Heart right ventricle (tissue), 16 donors: Measurements from ENCODE around the gene CDH23. TPM values are rescaled to one million over a fixed set of nuclear protein-coding genes. Genes with fewer than 3 reads are reported as not detected.

Source experiments
- ATAC-seq, 8 donors: fragments of 200-7000 bp; cut with Tn5 transposase; one replicate each; pipeline ENCODE4 v1.9.1; 2020; ENCODE audit warnings: mild to moderate bottlenecking in 8 of 8, moderate library complexity in 8 of 8, moderate number of reproducible peaks in 1 of 8
- DNase-seq, 2 donors: peaks; one replicate each; pipeline ENCODE4 v3.0.0-alpha.2; 2020
- H3K27ac ChIP-seq, 10 donors: fragments of 200-600 bp; sonication (generic) in 2 of 10; one replicate each; pipeline versions ENCODE4 v1.5.0 to v1.8.0; 2020 to 2022; ENCODE audit warnings: mild to moderate bottlenecking in 3 of 10
- H3K27me3 ChIP-seq, 7 donors: fragments of 200-600 bp; one replicate each; pipeline ENCODE4 v1.8.0; 2021 to 2022; ENCODE audit warnings: mild to moderate bottlenecking in 2 of 7
- H3K36me3 ChIP-seq, 9 donors: fragments of 200-600 bp; sonication (generic) in 1 of 9; one replicate each; pipeline versions ENCODE4 v1.5.0 to v1.8.0; 2020 to 2022; ENCODE audit warnings: mild to moderate bottlenecking in 2 of 9
- H3K4me1 ChIP-seq, 9 donors: fragments of 200-600 bp; sonication (generic) in 1 of 9; one replicate each; pipeline versions ENCODE4 v1.5.0 to v1.8.0; 2020 to 2022; ENCODE audit warnings: mild to moderate bottlenecking in 4 of 9
- H3K4me3 ChIP-seq, 10 donors: fragments of 200-600 bp; sonication (generic) in 2 of 10; one replicate each; pipeline versions ENCODE4 v1.5.0 to v1.8.0; 2020 to 2022; ENCODE audit warnings: mild to moderate bottlenecking in 7 of 10, moderate library complexity in 2 of 10
- H3K9me3 ChIP-seq, 11 donors: fragments of 200-600 bp in 10 of 11; sonication (generic) in 2 of 11; one replicate each; pipeline versions ENCODE4 v1.5.0 to v1.8.0; 2013 to 2022; ENCODE audit warnings: mild to moderate bottlenecking in 2 of 11, control low read depth in 1 of 11, moderate library complexity in 1 of 11
- WGBS, 2 donors: extraction: QIAGEN DNeasy Blood & Tissue Kit; methylation state at CpG; one replicate each; pipeline ENCODE4 v1.1.7; 2013; ENCODE audit warnings: inconsistent platforms in 1 of 2; 5-methylcytosine and 5-hydroxymethylcytosine counted together
- intact Hi-C, 10 donors: fragments of 100-400 bp; cut with DNase I; formaldehyde crosslinking; loops; one replicate each; pipeline versions ENCODE4 v1.11.1 to v1.14.2; 2022
- polyA plus RNA-seq, 2 donors: library from polyadenylated mRNA; stranded (reverse); fragments of 200-250 nt; gene quantifications; one replicate each; pipeline ENCODE4 v1.2.3, GENCODE V29; 2013
- total RNA-seq, 10 donors: library from RNA; stranded (reverse); fragmentation: NEBNext Ultra II Directional in 3 of 10; extraction: Animal tissue kit (Norgen Biotek cat#: 25700) in 3 of 10; gene quantifications; one replicate each; pipeline versions ENCODE4 v1.2.1 to v1.2.4, GENCODE V29; 2021 to 2023
- TF ChIP-seq, protein P1 (sequence below), 9 donors: fragments of 200-600 bp; sonication (generic) in 2 of 9; IDR thresholded peaks; one replicate each; pipeline versions ENCODE4 v1.5.0 to v1.8.0; 2021 to 2022; ENCODE audit warnings: antibody characterized with exemption in 9 of 9, mild to moderate bottlenecking in 5 of 9, moderate library complexity in 1 of 9
- donor health status: Arrhythmogenic right ventricular cardiomyopathy.
- donor health status: ischemic (EF 13 %, LVEDD 7.1; RV severe dilation, severe dysfunction).
- donor health status: healthy with polysubstance abuse.
- donor health status: DM: no; HTN: yes; CAD: no.
- donor health status: DM: no; HTN: no; CAD: no.
- donor health status: ischemic (EF 25% LVEDD 6.9; RV normal size, moderate dysfunction).
- donor health status: ischemic (EF 25% LVEDD 5.7; RV mildly dilated, moderate dysfunction).
- donor health status: healthy.
- donor health status: DM: yes; HTN: yes; CAD: no.
- donor health status: Ischemic cardiomyopathy.
- donor health status: ischemic (EF 35%, LVEDD 5.7; RV mildly dilated, moderate dysfunction).
- donor health status: nonischemic (EF 11% LVEDD 7.7; RV severe dilation, severe dysfunction).
- donor health status: DM: yes; HTN: yes; CAD: no.
- donor health status: PGD.
- donor health status: ischemic (EF 29% LVEDD 5.4; RV normal size, mild dysfunction).
- donor health status: nonischemic (EF 23%, LVEDD 6.1; RV moderate dilation, normal function).

CDH23 gene
- total and polyA plus RNA-seq, 12 donors = 1.1 to 7.7 (median 4.6) TPM

GRCh38 chr10:71578069-71578468, 181.3 kb downstream of the CDH23 start:
- Histone ChIP-seq H3K27ac (no peak overlapping the region), H3K9me3 (no peaks in the 10 kb centered on the region), H3K36me3 (peaks cover 0 to 3% (median 0%) of the 10 kb centered on the region in 9 donors), H3K4me3 (no peak overlapping the region), H3K4me1 (peaks cover 0 to 10% (median 0%) of the 10 kb centered on the region in 9 donors), H3K27me3 (peaks cover 0 to 8% (median 0%) of the 10 kb centered on the region in 7 donors)
- no peak for DNase-seq
- no peak for ATAC-seq
- WGBS, 2 donors = 78 to 81% methylated on average over 10 of the region's 10 CpGs
- intact Hi-C loops = loop anchor here in 1 of 10 donors (10.0 kb wide), 1 partner anchor 263 kb away; the partner anchor contains the start of gene SLC29A3
- TF ChIP-seq, protein P1, sequence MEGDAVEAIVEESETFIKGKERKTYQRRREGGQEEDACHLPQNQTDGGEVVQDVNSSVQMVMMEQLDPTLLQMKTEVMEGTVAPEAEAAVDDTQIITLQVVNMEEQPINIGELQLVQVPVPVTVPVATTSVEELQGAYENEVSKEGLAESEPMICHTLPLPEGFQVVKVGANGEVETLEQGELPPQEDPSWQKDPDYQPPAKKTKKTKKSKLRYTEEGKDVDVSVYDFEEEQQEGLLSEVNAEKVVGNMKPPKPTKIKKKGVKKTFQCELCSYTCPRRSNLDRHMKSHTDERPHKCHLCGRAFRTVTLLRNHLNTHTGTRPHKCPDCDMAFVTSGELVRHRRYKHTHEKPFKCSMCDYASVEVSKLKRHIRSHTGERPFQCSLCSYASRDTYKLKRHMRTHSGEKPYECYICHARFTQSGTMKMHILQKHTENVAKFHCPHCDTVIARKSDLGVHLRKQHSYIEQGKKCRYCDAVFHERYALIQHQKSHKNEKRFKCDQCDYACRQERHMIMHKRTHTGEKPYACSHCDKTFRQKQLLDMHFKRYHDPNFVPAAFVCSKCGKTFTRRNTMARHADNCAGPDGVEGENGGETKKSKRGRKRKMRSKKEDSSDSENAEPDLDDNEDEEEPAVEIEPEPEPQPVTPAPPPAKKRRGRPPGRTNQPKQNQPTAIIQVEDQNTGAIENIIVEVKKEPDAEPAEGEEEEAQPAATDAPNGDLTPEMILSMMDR (IDR thresholded peaks at IDR 0.05) = no peak

GRCh38 chr10:71579668-71580067, 182.9 kb downstream of the CDH23 start:
- TF ChIP-seq, protein P1 (IDR thresholded peaks at IDR 0.05) = no peak
- no peak overlapping the region for H3K27ac ChIP-seq
- H3K9me3 ChIP-seq = no peaks in the 10 kb centered on the region
- no peak for ATAC-seq
- H3K4me1 ChIP-seq = peaks cover 0 to 10% (median 0%) of the 10 kb centered on the region in 9 donors
- intact Hi-C loops = loop anchor here in 2 of 10 donors (2.0 to 10.0 kb wide), 2 partner anchors 29 to 265 kb away; partner anchors contain the start of gene SLC29A3 (in 1 of the 2)
- DNase-seq = no peak
- H3K27me3 ChIP-seq = peaks cover 0 to 8% (median 0%) of the 10 kb centered on the region in 7 donors
- no peaks in the 10 kb centered on the region for H3K36me3 ChIP-seq
- H3K4me3 ChIP-seq = no peak overlapping the region
- WGBS, 2 donors = 82 to 84% methylated on average over 5 of the region's 5 CpGs

DNA sequence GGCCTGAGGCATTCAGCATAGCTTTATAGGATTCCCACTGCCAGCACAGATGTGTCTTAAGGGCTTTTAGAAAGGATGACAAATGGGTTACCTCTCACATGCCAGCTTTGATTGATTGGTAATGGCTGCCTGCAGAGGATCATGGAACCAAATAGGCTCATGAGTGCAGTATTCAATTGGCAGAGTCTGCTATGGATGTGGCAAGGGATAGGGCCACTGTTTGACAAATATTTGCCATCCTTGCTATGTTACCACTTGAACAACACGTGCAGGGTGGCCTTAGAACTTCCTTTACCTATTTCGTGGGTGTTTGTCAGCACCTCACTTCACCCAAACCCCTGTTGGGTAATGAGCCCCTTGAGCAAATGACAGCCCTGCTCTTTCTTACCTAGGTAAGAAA, 183.7 kb downstream of the CDH23 start:
- Histone ChIP-seq H3K27me3 (peaks cover 0 to 8% (median 0%) of the 10 kb centered on the region in 7 donors), H3K4me3 (no peak overlapping the region), H3K4me1 (peaks cover 0 to 7% (median 0%) of the 10 kb centered on the region in 9 donors), H3K9me3 (no peaks in the 10 kb centered on the region), H3K27ac (no peak overlapping the region), H3K36me3 (no peaks in the 10 kb centered on the region)
- ATAC-seq = no peak
- TF ChIP-seq, protein P1 (IDR thresholded peaks at IDR 0.05) = no peak
- WGBS, 2 donors = 68 to 70% methylated on average over 2 of the region's 2 CpGs
- intact Hi-C loops = loop anchor here in 1 of 10 donors (2.0 kb wide), 1 partner anchor 28 kb away; no protein-coding TSS in a partner anchor
- no peak for DNase-seq

- TF ChIP-seq, protein P1 (IDR thresholded peaks at IDR 0.05) = no peak
- no peak for DNase-seq
- H3K9me3 ChIP-seq = no peaks in the 10 kb centered on the region
- H3K4me3 ChIP-seq = no peak overlapping the region
- peaks cover 0 to 2% (median 0%) of the 10 kb centered on the region in 9 donors for H3K4me1 ChIP-seq
- no peak for ATAC-seq
- H3K36me3 ChIP-seq = no peaks in the 10 kb centered on the region
- H3K27me3 ChIP-seq = peaks cover 0 to 8% (median 0%) of the 10 kb centered on the region in 7 donors
- 83 to 84% methylated on average over 2 of the region's 2 CpGs for WGBS, 2 donors
- H3K27ac ChIP-seq = no peak overlapping the region
- intact Hi-C loops = loop anchor here in 1 of 10 donors (2.0 kb wide), 1 partner anchor 28 kb away; no protein-coding TSS in a partner anchor
Observed at GRCh38 chr10:71580926-71581325, 184.2 kb downstream of the CDH23 start.
